IMR-90 (cell line): ENCODE results near the gene CCL11.

Source experiments
- CTCF ChIP-seq: conservative IDR thresholded peaks from 2 replicates; pipeline ENCODE4 v1.5.1; 2012; ENCODE audit warnings: mild to moderate bottlenecking, low read depth, low read length, improper control_type of control experiment
- ELK1 ChIP-seq: fragments of 150-350 bp; IDR thresholded peaks from 2 replicates; pipeline ENCODE4 v1.6.1; 2016; ENCODE audit warnings: low read depth, mild to moderate bottlenecking, low read length, moderate library complexity, borderline replicate concordance
- FOS ChIP-seq: fragments of 150-350 bp; IDR thresholded peaks from 2 replicates; pipeline ENCODE4 v1.6.1; 2016; ENCODE audit warnings: low read depth, low read length
- POLR2A ChIP-seq: IDR thresholded peaks from 2 replicates; pipeline ENCODE4 v1.6.1; 2012; ENCODE audit warnings: mild to moderate bottlenecking, low read depth, low read length
- RAD21 ChIP-seq: IDR thresholded peaks from 2 replicates; pipeline ENCODE4 v1.6.1; 2012; ENCODE audit warnings: low read length, improper control_type of control experiment
- RCOR1 ChIP-seq: IDR thresholded peaks from 2 replicates; pipeline ENCODE4 v1.6.1; 2012; ENCODE audit warnings: mild to moderate bottlenecking, low read length, improper control_type of control experiment; ENCODE audit not compliant: insufficient replicate concordance
- USF2 ChIP-seq: fragments of 150-350 bp; IDR thresholded peaks from 2 replicates; pipeline ENCODE4 v1.6.1; 2017; ENCODE audit warnings: mild to moderate bottlenecking, antibody characterized with exemption, low read length, low read depth

- no peak for TF ChIP-seq FOS
- TF ChIP-seq CTCF: no peak
- TF ChIP-seq USF2: no peak
- TF ChIP-seq RAD21: no peak
- no peak for TF ChIP-seq ELK1
- no peak for TF ChIP-seq POLR2A
- no peak for TF ChIP-seq RCOR1
These were observed 25.7 kb downstream of the CCL11 start for GRCh38 chr17:34311291-34311690.
